ENCODE data around the gene CLIC1. TPM values are rescaled to one million over a fixed set of nuclear protein-coding genes. Genes with fewer than 3 reads are reported as not detected.

Gene CLIC1
- total and polyA plus RNA-seq, 11 donors, result 68.0 to 392 (median 124) TPM

DNA sequence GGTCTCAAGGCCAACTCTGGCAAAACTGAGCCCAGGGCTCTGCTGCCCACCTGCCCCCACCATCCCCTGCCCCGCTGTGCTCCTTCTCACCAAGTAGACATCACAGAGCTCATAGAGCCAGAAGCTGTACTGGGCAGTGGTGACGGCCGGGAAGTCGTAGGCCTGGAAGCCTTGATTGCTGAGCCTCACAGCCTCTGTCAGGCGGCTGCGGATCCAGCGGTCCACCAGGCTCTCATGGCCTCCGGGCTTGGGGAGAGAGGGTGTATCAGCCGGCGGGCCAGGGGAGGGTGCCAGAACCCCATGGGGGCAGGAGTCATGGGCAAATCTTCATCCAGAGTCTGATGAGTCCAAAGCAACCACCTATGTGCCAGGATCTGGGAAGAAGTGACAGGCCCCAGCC is 43.6 kb upstream of the CLIC1 start:
- DNase-seq (no peak), ATAC-seq (no peak)
- WGBS, 4 donors, result 93 to 97% (median 94%) methylated on average over 9 to 10 of the region's 10 CpGs
- intact Hi-C loops (cut with DNase I), result loop anchor here in 3 of 10 donors (5.0 to 10.0 kb wide), 3 partner anchors 38 to 98 kb away; partner anchors contain the start of genes LY6G5C (in 1 of the 3) and MSH5 (in 1 of the 3)
- Histone ChIP-seq H3K27ac (no peak overlapping the region), H3K9me3 (no peaks in the 10 kb centered on the region), H3K4me3 (no peak overlapping the region), H3K36me3 (peaks cover 0 to 70% (median 62%) of the 10 kb centered on the region in 9 donors), H3K4me1 (peaks cover 0 to 20% (median 12%) of the 10 kb centered on the region in 12 donors), H3K27me3 (no peaks in the 10 kb centered on the region)
- no peak for TF ChIP-seq POLR2A (IDR thresholded peaks at IDR 0.05)
- TF ChIP-seq, protein P1, sequence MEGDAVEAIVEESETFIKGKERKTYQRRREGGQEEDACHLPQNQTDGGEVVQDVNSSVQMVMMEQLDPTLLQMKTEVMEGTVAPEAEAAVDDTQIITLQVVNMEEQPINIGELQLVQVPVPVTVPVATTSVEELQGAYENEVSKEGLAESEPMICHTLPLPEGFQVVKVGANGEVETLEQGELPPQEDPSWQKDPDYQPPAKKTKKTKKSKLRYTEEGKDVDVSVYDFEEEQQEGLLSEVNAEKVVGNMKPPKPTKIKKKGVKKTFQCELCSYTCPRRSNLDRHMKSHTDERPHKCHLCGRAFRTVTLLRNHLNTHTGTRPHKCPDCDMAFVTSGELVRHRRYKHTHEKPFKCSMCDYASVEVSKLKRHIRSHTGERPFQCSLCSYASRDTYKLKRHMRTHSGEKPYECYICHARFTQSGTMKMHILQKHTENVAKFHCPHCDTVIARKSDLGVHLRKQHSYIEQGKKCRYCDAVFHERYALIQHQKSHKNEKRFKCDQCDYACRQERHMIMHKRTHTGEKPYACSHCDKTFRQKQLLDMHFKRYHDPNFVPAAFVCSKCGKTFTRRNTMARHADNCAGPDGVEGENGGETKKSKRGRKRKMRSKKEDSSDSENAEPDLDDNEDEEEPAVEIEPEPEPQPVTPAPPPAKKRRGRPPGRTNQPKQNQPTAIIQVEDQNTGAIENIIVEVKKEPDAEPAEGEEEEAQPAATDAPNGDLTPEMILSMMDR (IDR thresholded peaks at IDR 0.05), result no peak

- ATAC-seq, result no peak
- intact Hi-C loops (cut with DNase I), result loop anchor here in 3 of 10 donors (5.0 to 10.0 kb wide), 3 partner anchors 37 to 97 kb away; partner anchors contain the start of genes LY6G5C (in 1 of the 3) and MSH5 (in 1 of the 3)
- DNase-seq, result no peak
Observed at GRCh38 chr6:31778999-31779885, 42.9 kb upstream of the CLIC1 start.

DNA sequence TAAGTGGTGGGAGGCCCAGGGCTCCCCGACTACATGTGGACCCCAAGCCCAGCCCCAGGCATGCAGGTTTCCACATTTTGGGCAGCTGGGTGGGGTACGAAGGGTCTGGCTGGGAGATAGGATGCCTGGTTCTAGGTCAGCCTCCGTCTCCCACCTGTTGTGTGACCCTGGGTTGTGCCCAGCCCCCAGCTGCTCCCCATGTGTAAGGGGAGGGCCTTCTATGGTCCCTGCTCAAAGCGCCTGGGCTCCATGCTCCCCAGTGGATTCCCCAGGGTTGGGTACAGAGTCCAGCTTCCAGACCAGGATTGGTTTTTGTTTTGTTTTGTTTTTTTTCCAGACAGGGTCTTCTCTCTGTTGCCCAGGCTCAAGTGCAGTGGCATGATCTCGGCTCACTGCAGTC is 41.9 kb upstream of the CLIC1 start:
- ATAC-seq, result no peak
- Histone ChIP-seq H3K4me3 (no peak overlapping the region), H3K36me3 (peaks cover 0 to 54% (median 45%) of the 10 kb centered on the region in 9 donors), H3K27ac (peak overlapping the region in 2 of 12 donors; percentile 83 to 84), H3K4me1 (peaks cover 0 to 20% (median 13%) of the 10 kb centered on the region in 12 donors), H3K9me3 (no peaks in the 10 kb centered on the region), H3K27me3 (no peaks in the 10 kb centered on the region)
- intact Hi-C loops (cut with DNase I), result loop anchor here in 3 of 10 donors (5.0 to 10.0 kb wide), 3 partner anchors 36 to 96 kb away; partner anchors contain the start of genes LY6G5C (in 1 of the 3) and MSH5 (in 1 of the 3)
- TF ChIP-seq, protein P1 (IDR thresholded peaks at IDR 0.05), result no peak
- no peak for TF ChIP-seq POLR2A (IDR thresholded peaks at IDR 0.05)
- 94 to 98% (median 95%) methylated on average over 5 of the region's 5 CpGs for WGBS, 4 donors
- no peak for DNase-seq

More at GRCh38 chr6:31778999-31779885, 42.9 kb upstream of the CLIC1 start:
- no peak for TF ChIP-seq POLR2A (IDR thresholded peaks at IDR 0.05)
- TF ChIP-seq, protein P1 (IDR thresholded peaks at IDR 0.05), result no peak
- no peaks in the 10 kb centered on the region for H3K27me3 ChIP-seq
- WGBS, 4 donors, result 92 to 94% (median 94%) methylated on average over 20 to 43 of the region's 43 CpGs
- peaks cover 0 to 20% (median 12%) of the 10 kb centered on the region in 12 donors for H3K4me1 ChIP-seq
- peaks cover 0 to 63% (median 55%) of the 10 kb centered on the region in 9 donors for H3K36me3 ChIP-seq
- H3K9me3 ChIP-seq, result no peaks in the 10 kb centered on the region
- H3K4me3 ChIP-seq, result no peak overlapping the region
- H3K27ac ChIP-seq, result no peak overlapping the region

- TF ChIP-seq, protein P1 (IDR thresholded peaks at IDR 0.05), result no peak
- no peak for TF ChIP-seq POLR2A (IDR thresholded peaks at IDR 0.05)
- ATAC-seq (no peak), DNase-seq (no peak)
- H3K27ac ChIP-seq, result peak overlapping the region in 11 of 12 donors; percentile 38 to 85 (median 79)
- H3K36me3 ChIP-seq, result peaks cover 0 to 49% (median 40%) of the 10 kb centered on the region in 9 donors
- peaks cover 0 to 22% (median 13%) of the 10 kb centered on the region in 12 donors for H3K4me1 ChIP-seq
- H3K9me3 ChIP-seq, result no peaks in the 10 kb centered on the region
- intact Hi-C loops (cut with DNase I), result loop anchor here in 3 of 10 donors (5.0 to 10.0 kb wide), 3 partner anchors 35 to 95 kb away; partner anchors contain the start of genes LY6G5C (in 1 of the 3) and MSH5 (in 1 of the 3)
- no peaks in the 10 kb centered on the region for H3K27me3 ChIP-seq
- WGBS, 4 donors, result 90 to 96% (median 92%) methylated on average over 5 of the region's 5 CpGs
- H3K4me3 ChIP-seq, result peak overlapping the region in 4 of 12 donors; percentile 33 to 48 (median 44)
Observed at GRCh38 chr6:31777667-31778050, 41.3 kb upstream of the CLIC1 start.
